ENCODE measurements around the gene OLFML2B.
"Not testable (repeated sequence)": the region's sequence is repeated elsewhere in the genome, so short reads cannot be mapped to it uniquely, and the experiment has no call there.

The OLFML2B gene

GRCh38 chr1:162023547-162024501 lies at the start of gene OLFML2B:
OLFML2B (minus strand) TSS chr1:162023869; CDS start chr1:162023430, 439 bp downstream.
- DNase-seq = peak; percentile 32

- DNase-seq = no peak
These were observed 49.1 kb upstream of the OLFML2B start for GRCh38 chr1:162072740-162073139.

- DNase-seq = no peak
These were observed 47.2 kb upstream of the OLFML2B start for GRCh38 chr1:162070825-162071224.

- peak; percentile 1 for DNase-seq
These were observed 46.6 kb upstream of the OLFML2B start for GRCh38 chr1:162070094-162070748.

GRCh38 chr1:162069334-162070093 lies 45.8 kb upstream of the OLFML2B start, which contains the start of gene NOS1AP:
NOS1AP (plus strand) TSS chr1:162069691; CDS start chr1:162070178, 487 bp downstream.
- peak; percentile 74 for DNase-seq

- DNase-seq = no peak
These were observed 44.6 kb upstream of the OLFML2B start for GRCh38 chr1:162068301-162068700.

- DNase-seq = no peak
These were observed 43.8 kb upstream of the OLFML2B start for GRCh38 chr1:162067466-162067865.

GRCh38 chr1:162066836-162067235 lies 43.2 kb upstream of the OLFML2B start:
- DNase-seq = not testable (repeated sequence)

- DNase-seq = no peak
These were observed 41.3 kb upstream of the OLFML2B start for GRCh38 chr1:162065016-162065415.

GRCh38 chr1:162062542-162063015 lies 38.9 kb upstream of the OLFML2B start:
- DNase-seq = no peak

GRCh38 chr1:162060314-162060713 lies 36.6 kb upstream of the OLFML2B start:
- no peak for DNase-seq

GRCh38 chr1:162059721-162060120 lies 36.1 kb upstream of the OLFML2B start:
- DNase-seq = no peak

- no peak for DNase-seq
These were observed 32.9 kb upstream of the OLFML2B start for GRCh38 chr1:162056579-162056978.

GRCh38 chr1:162056043-162056442 lies 32.4 kb upstream of the OLFML2B start:
- peak; percentile 35 for DNase-seq

GRCh38 chr1:162055062-162055461 lies 31.4 kb upstream of the OLFML2B start:
- no peak for DNase-seq

- DNase-seq = not testable (repeated sequence)
These were observed 30.3 kb upstream of the OLFML2B start for GRCh38 chr1:162053949-162054348.

- DNase-seq = no peak
These were observed 23.3 kb upstream of the OLFML2B start for GRCh38 chr1:162046921-162047320.

- DNase-seq = no peak
These were observed 18.7 kb upstream of the OLFML2B start for GRCh38 chr1:162042361-162042760.

GRCh38 chr1:162040657-162041056 lies 17.0 kb upstream of the OLFML2B start:
- DNase-seq = no peak

- DNase-seq = no peak
These were observed 16.3 kb upstream of the OLFML2B start for GRCh38 chr1:162040001-162040400.

GRCh38 chr1:162038624-162039023 lies 15.0 kb upstream of the OLFML2B start:
- DNase-seq = no peak

GRCh38 chr1:162036163-162036562 lies 12.5 kb upstream of the OLFML2B start:
- no peak for DNase-seq

GRCh38 chr1:162035241-162035640 lies 11.6 kb upstream of the OLFML2B start:
- peak; percentile 9 for DNase-seq

All from activated CD4-positive, alpha-beta T cell treated with anti-CD3 and anti-CD28 coated beads, Interleukin-2, amount 50 U/mL, for 1 hour (primary cell).